Hair follicular keratinocyte (primary cell): ENCODE results near the gene MAPK10. TPM values are rescaled to one million over a fixed set of nuclear protein-coding genes. Genes with fewer than 3 reads are reported as not detected.

Experiments
- total RNA-seq: library from RNA; depleted of rRNA; stranded (reverse); fragments of >200 nt; gene quantifications from 2 replicates; pipeline ENCODE4 v1.2.3, GENCODE V29; 2015

The MAPK10 gene
- total RNA-seq, result 2.8 and 5.6 TPM in 2 replicates

DNA sequence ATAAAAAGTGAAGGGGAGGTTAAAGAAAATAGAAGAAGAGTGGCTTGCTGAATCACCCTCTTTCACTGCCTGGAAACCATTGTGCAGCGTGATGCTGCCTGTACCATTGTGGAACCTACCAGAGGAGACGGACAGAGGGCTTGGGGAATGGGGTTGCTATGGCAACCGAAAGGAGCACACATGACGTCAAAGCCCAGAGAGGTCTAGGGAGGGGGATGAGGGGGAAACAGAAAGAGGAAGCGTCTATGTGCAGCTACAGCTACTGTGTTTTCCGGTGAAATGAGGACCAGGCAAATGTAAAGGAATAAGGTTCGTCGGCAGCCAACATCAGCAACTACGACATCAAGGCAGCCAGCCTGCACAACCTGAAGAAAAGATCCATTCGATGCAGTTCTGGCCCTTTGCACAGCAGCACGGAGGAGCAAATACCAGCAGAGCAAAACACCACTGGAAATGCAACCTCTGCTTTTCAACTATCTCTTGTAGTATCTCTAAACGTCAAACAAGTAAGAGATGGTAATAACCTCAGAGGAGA is at the start of gene MAPK10:
MAPK10 (minus strand) TSS at position 110 of the 535 bp plus-strand sequence.

Other genes starting within 250 kb of the MAPK10 start
- 40.0 and 48.6 TPM in 2 replicates for gene PTPN13, start 234.3 kb upstream of the MAPK10 start, total RNA-seq